Activated T-helper 17 cell treated with anti-CD3 and anti-CD28 coated beads, Interleukin-2, amount 50 U/mL, for 72 hours (primary cell): ENCODE measurements around the gene CHKA. TPM values are rescaled to one million over a fixed set of nuclear protein-coding genes. Genes with fewer than 3 reads are reported as not detected.
A peak's percentile ranks its signal among the peaks of the same experiment; 100 is the strongest.

Experiments
- ATAC-seq: fragments of 150-1000 bp; cut with Tn5 transposase; replicated peaks from 2 replicates; pipeline ENCODE4 v1.10.0; 2021; ENCODE audit warnings: mild to moderate bottlenecking, moderate library complexity
- H3K27ac Mint-ChIP-seq: one replicate; pipeline ENCODE4 v1.8.0; 2022; ENCODE audit warnings: mixed read lengths
- H3K27me3 Mint-ChIP-seq: one replicate; pipeline ENCODE4 v1.8.0; 2022; ENCODE audit warnings: mixed read lengths
- H3K36me3 Mint-ChIP-seq: one replicate; pipeline ENCODE4 v1.8.0; 2022; ENCODE audit warnings: low read depth, mild to moderate bottlenecking, mixed read lengths
- H3K4me1 Mint-ChIP-seq: one replicate; pipeline ENCODE4 v1.8.0; 2022; ENCODE audit warnings: mixed read lengths
- H3K4me3 Mint-ChIP-seq: one replicate; pipeline ENCODE4 v1.8.0; 2022; ENCODE audit warnings: mild to moderate bottlenecking, mixed read lengths
- H3K9me3 Mint-ChIP-seq: one replicate; pipeline ENCODE4 v1.8.0; 2022; ENCODE audit warnings: mixed read lengths
- total RNA-seq, 2 donors: library from RNA; stranded (reverse); gene quantifications; one replicate each; pipeline ENCODE4 v1.2.3, GENCODE V29; 2022

Gene CHKA
- total RNA-seq, 2 donors from 2014 or later = 7.4 to 10.1 TPM

GRCh38 chr11:68043029-68043348 lies 78.2 kb downstream of the CHKA start:
- H3K4me3 Mint-ChIP-seq = no peak overlapping the region
- no peaks in the 10 kb centered on the region for H3K9me3 Mint-ChIP-seq
- ATAC-seq = no peak
- H3K36me3 Mint-ChIP-seq = peaks cover 54% of the 10 kb centered on the region
- H3K27me3 Mint-ChIP-seq = no peaks in the 10 kb centered on the region
- H3K4me1 Mint-ChIP-seq = no peaks in the 10 kb centered on the region
- H3K27ac Mint-ChIP-seq = no peak overlapping the region

- Mint-ChIP-seq H3K4me3 (no peak overlapping the region), H3K27me3 (no peaks in the 10 kb centered on the region), H3K9me3 (no peaks in the 10 kb centered on the region), H3K4me1 (no peaks in the 10 kb centered on the region), H3K36me3 (peaks cover 48% of the 10 kb centered on the region), H3K27ac (no peak overlapping the region)
- no peak for ATAC-seq
Observed at GRCh38 chr11:68042219-68043028, 78.8 kb downstream of the CHKA start.

GRCh38 chr11:68041617-68042218 lies 79.5 kb downstream of the CHKA start:
- Mint-ChIP-seq H3K4me3 (peak overlapping the region; percentile 91), H3K27ac (peak overlapping the region; percentile 68), H3K27me3 (no peaks in the 10 kb centered on the region), H3K36me3 (peaks cover 47% of the 10 kb centered on the region), H3K4me1 (peaks cover 6% of the 10 kb centered on the region), H3K9me3 (no peaks in the 10 kb centered on the region)
- ATAC-seq = no peak

GRCh38 chr11:68040957-68041591 lies 80.1 kb downstream of the CHKA start:
- Mint-ChIP-seq H3K27ac (peak overlapping the region; percentile 94), H3K9me3 (no peaks in the 10 kb centered on the region), H3K4me1 (peaks cover 7% of the 10 kb centered on the region), H3K36me3 (peaks cover 42% of the 10 kb centered on the region), H3K4me3 (peak overlapping the region; percentile 91), H3K27me3 (no peaks in the 10 kb centered on the region)
- ATAC-seq = no peak

GRCh38 chr11:68040101-68040956 lies 80.9 kb downstream of the CHKA start:
- peak overlapping the region; percentile 94 for H3K27ac Mint-ChIP-seq
- H3K27me3 Mint-ChIP-seq = no peaks in the 10 kb centered on the region
- ATAC-seq = peak; percentile 62
- H3K36me3 Mint-ChIP-seq = peaks cover 37% of the 10 kb centered on the region
- H3K4me3 Mint-ChIP-seq = peak overlapping the region; percentile 91
- peaks cover 7% of the 10 kb centered on the region for H3K4me1 Mint-ChIP-seq
- no peaks in the 10 kb centered on the region for H3K9me3 Mint-ChIP-seq

GRCh38 chr11:68039526-68040086 lies 81.6 kb downstream of the CHKA start:
- H3K27me3 Mint-ChIP-seq = no peaks in the 10 kb centered on the region
- H3K27ac Mint-ChIP-seq = peak overlapping the region; percentile 94
- H3K4me1 Mint-ChIP-seq = peaks cover 7% of the 10 kb centered on the region
- peak; percentile 22 for ATAC-seq
- H3K36me3 Mint-ChIP-seq = peaks cover 30% of the 10 kb centered on the region
- peak overlapping the region; percentile 91 for H3K4me3 Mint-ChIP-seq
- H3K9me3 Mint-ChIP-seq = no peaks in the 10 kb centered on the region

GRCh38 chr11:68038718-68039525 lies 82.3 kb downstream of the CHKA start, which contains the start of gene TCIRG1:
TSS of gene TCIRG1 (plus strand) at chr11:68039025. CDS start at chr11:68041272, 2,247 bp downstream.
- H3K27me3 Mint-ChIP-seq = no peaks in the 10 kb centered on the region
- peak within 1 kb of the TSS; percentile 94 for H3K27ac Mint-ChIP-seq
- peaks cover 7% of the 10 kb centered on the region for H3K4me1 Mint-ChIP-seq
- ATAC-seq = peak; percentile 80
- no peaks in the 10 kb centered on the region for H3K9me3 Mint-ChIP-seq
- H3K36me3 Mint-ChIP-seq = peaks cover 30% of the 10 kb centered on the region
- peak within 1 kb of the TSS; percentile 91 for H3K4me3 Mint-ChIP-seq

GRCh38 chr11:68038226-68038717 lies 82.9 kb downstream of the CHKA start:
- ATAC-seq = no peak
- Mint-ChIP-seq H3K27me3 (no peaks in the 10 kb centered on the region), H3K36me3 (peaks cover 35% of the 10 kb centered on the region), H3K27ac (no peak overlapping the region), H3K4me3 (peak overlapping the region; percentile 91), H3K9me3 (no peaks in the 10 kb centered on the region), H3K4me1 (peaks cover 7% of the 10 kb centered on the region)

GRCh38 chr11:68037411-68038225 lies 83.6 kb downstream of the CHKA start:
- Mint-ChIP-seq H3K27ac (peak overlapping the region; percentile 91), H3K4me1 (peaks cover 7% of the 10 kb centered on the region), H3K36me3 (peaks cover 35% of the 10 kb centered on the region), H3K27me3 (no peaks in the 10 kb centered on the region), H3K9me3 (no peaks in the 10 kb centered on the region), H3K4me3 (peak overlapping the region; percentile 91)
- ATAC-seq = no peak

- H3K4me3 Mint-ChIP-seq = peak overlapping the region; percentile 62
Observed at GRCh38 chr11:68036717-68037239, 84.4 kb downstream of the CHKA start.

GRCh38 chr11:68036141-68036716 lies 85.0 kb downstream of the CHKA start:
- Mint-ChIP-seq H3K4me3 (peak overlapping the region; percentile 62), H3K27me3 (no peaks in the 10 kb centered on the region), H3K36me3 (peaks cover 24% of the 10 kb centered on the region), H3K27ac (peak overlapping the region; percentile 91), H3K4me1 (peaks cover 12% of the 10 kb centered on the region), H3K9me3 (no peaks in the 10 kb centered on the region)
- ATAC-seq = no peak

More at GRCh38 chr11:68036717-68037239, 84.4 kb downstream of the CHKA start:
- H3K27me3 Mint-ChIP-seq = no peaks in the 10 kb centered on the region
- ATAC-seq = peak; percentile 53
- H3K36me3 Mint-ChIP-seq = peaks cover 28% of the 10 kb centered on the region
- H3K9me3 Mint-ChIP-seq = no peaks in the 10 kb centered on the region
- H3K4me1 Mint-ChIP-seq = peaks cover 8% of the 10 kb centered on the region
- H3K27ac Mint-ChIP-seq = peak overlapping the region; percentile 91

GRCh38 chr11:68035266-68035876 lies 85.8 kb downstream of the CHKA start:
- H3K9me3 Mint-ChIP-seq = no peaks in the 10 kb centered on the region
- no peak overlapping the region for H3K4me3 Mint-ChIP-seq
- H3K36me3 Mint-ChIP-seq = peaks cover 20% of the 10 kb centered on the region
- ATAC-seq = no peak
- H3K27me3 Mint-ChIP-seq = no peaks in the 10 kb centered on the region
- no peak overlapping the region for H3K27ac Mint-ChIP-seq
- H3K4me1 Mint-ChIP-seq = peaks cover 12% of the 10 kb centered on the region
